ENCODE measurements around the gene RXRA.

Gene RXRA

GRCh38 chr9:134398756-134399155, 72.5 kb downstream of the RXRA start:
- no peak overlapping the region for H3K27ac ChIP-seq (ENCODE audit: low read length)
- no peaks in the 10 kb centered on the region for H3K27me3 ChIP-seq (ENCODE audit: control insufficient read depth in 1 of 2, insufficient read depth in 2 of 2, low read length in 2 of 2)
- H3K4me3 ChIP-seq (ENCODE audit: low read length in 2 of 2), result no peak overlapping the region
- peaks cover 69% of the 10 kb centered on the region for H3K4me1 ChIP-seq (ENCODE audit: control insufficient read depth, insufficient read depth, low read length)
- peaks cover 4% of the 10 kb centered on the region in 2 donors for H3K9me3 ChIP-seq (ENCODE audit: control insufficient read depth in 2 of 2, low read length in 2 of 2)
- H3K9ac ChIP-seq (ENCODE audit: low read length in 2 of 2), result no peak overlapping the region
- H3K36me3 ChIP-seq (ENCODE audit: control insufficient read depth in 2 of 2, insufficient read depth in 2 of 2, low read length in 2 of 2), result no peaks in the 10 kb centered on the region

- H3K27ac ChIP-seq (ENCODE audit: low read length), result no peak overlapping the region
- peaks cover 4% of the 10 kb centered on the region in 2 donors for H3K9me3 ChIP-seq (ENCODE audit: control insufficient read depth in 2 of 2, low read length in 2 of 2)
- H3K27me3 ChIP-seq (ENCODE audit: control insufficient read depth in 1 of 2, insufficient read depth in 2 of 2, low read length in 2 of 2), result no peaks in the 10 kb centered on the region
- no peak overlapping the region for H3K4me3 ChIP-seq (ENCODE audit: low read length in 2 of 2)
- H3K9ac ChIP-seq (ENCODE audit: low read length in 2 of 2), result no peak overlapping the region
- H3K36me3 ChIP-seq (ENCODE audit: control insufficient read depth in 2 of 2, insufficient read depth in 2 of 2, low read length in 2 of 2), result no peaks in the 10 kb centered on the region
- H3K4me1 ChIP-seq (ENCODE audit: control insufficient read depth, insufficient read depth, low read length), result peaks cover 70% of the 10 kb centered on the region
Observed at GRCh38 chr9:134399435-134400056, 73.3 kb downstream of the RXRA start.

GRCh38 chr9:134400283-134400682, 74.0 kb downstream of the RXRA start:
- Histone ChIP-seq H3K9ac (ENCODE audit: low read length in 2 of 2) (no peak overlapping the region), H3K4me1 (ENCODE audit: control insufficient read depth, insufficient read depth, low read length) (peaks cover 70% of the 10 kb centered on the region)

GRCh38 chr9:134401391-134401790, 75.1 kb downstream of the RXRA start:
- H3K4me1 ChIP-seq (ENCODE audit: control insufficient read depth, insufficient read depth, low read length), result peaks cover 70% of the 10 kb centered on the region
- peaks cover 4% of the 10 kb centered on the region in 2 donors for H3K9me3 ChIP-seq (ENCODE audit: control insufficient read depth in 2 of 2, low read length in 2 of 2)
- H3K9ac ChIP-seq (ENCODE audit: low read length in 2 of 2), result no peak overlapping the region
- no peaks in the 10 kb centered on the region for H3K36me3 ChIP-seq (ENCODE audit: control insufficient read depth in 2 of 2, insufficient read depth in 2 of 2, low read length in 2 of 2)
- H3K4me3 ChIP-seq (ENCODE audit: low read length in 2 of 2), result no peak overlapping the region
- no peak overlapping the region for H3K27ac ChIP-seq (ENCODE audit: low read length)
- no peaks in the 10 kb centered on the region for H3K27me3 ChIP-seq (ENCODE audit: control insufficient read depth in 1 of 2, insufficient read depth in 2 of 2, low read length in 2 of 2)

More at GRCh38 chr9:134400283-134400682, 74.0 kb downstream of the RXRA start:
- Histone ChIP-seq H3K27ac (ENCODE audit: low read length) (no peak overlapping the region), H3K36me3 (ENCODE audit: control insufficient read depth in 2 of 2, insufficient read depth in 2 of 2, low read length in 2 of 2) (no peaks in the 10 kb centered on the region), H3K4me3 (ENCODE audit: low read length in 2 of 2) (no peak overlapping the region), H3K27me3 (ENCODE audit: control insufficient read depth in 1 of 2, insufficient read depth in 2 of 2, low read length in 2 of 2) (no peaks in the 10 kb centered on the region), H3K9me3 (ENCODE audit: control insufficient read depth in 2 of 2, low read length in 2 of 2) (peaks cover 4% of the 10 kb centered on the region in 2 donors)

GRCh38 chr9:134402182-134402581, 75.9 kb downstream of the RXRA start:
- Histone ChIP-seq H3K27me3 (ENCODE audit: control insufficient read depth in 1 of 2, insufficient read depth in 2 of 2, low read length in 2 of 2) (no peaks in the 10 kb centered on the region), H3K4me3 (ENCODE audit: low read length in 2 of 2) (no peak overlapping the region), H3K4me1 (ENCODE audit: control insufficient read depth, insufficient read depth, low read length) (peaks cover 70% of the 10 kb centered on the region), H3K9ac (ENCODE audit: low read length in 2 of 2) (no peak overlapping the region), H3K27ac (ENCODE audit: low read length) (no peak overlapping the region), H3K9me3 (ENCODE audit: control insufficient read depth in 2 of 2, low read length in 2 of 2) (peaks cover 4% of the 10 kb centered on the region in 2 donors), H3K36me3 (ENCODE audit: control insufficient read depth in 2 of 2, insufficient read depth in 2 of 2, low read length in 2 of 2) (no peaks in the 10 kb centered on the region)

GRCh38 chr9:134403292-134403681, 77.0 kb downstream of the RXRA start:
- peak overlapping the region in 1 of 2 donors; percentile 0 for H3K9ac ChIP-seq (ENCODE audit: low read length in 2 of 2)
- H3K9me3 ChIP-seq (ENCODE audit: control insufficient read depth in 2 of 2, low read length in 2 of 2), result peaks cover 4% of the 10 kb centered on the region in 2 donors
- no peaks in the 10 kb centered on the region for H3K36me3 ChIP-seq (ENCODE audit: control insufficient read depth in 2 of 2, insufficient read depth in 2 of 2, low read length in 2 of 2)
- no peaks in the 10 kb centered on the region for H3K27me3 ChIP-seq (ENCODE audit: control insufficient read depth in 1 of 2, insufficient read depth in 2 of 2, low read length in 2 of 2)
- peaks cover 80% of the 10 kb centered on the region for H3K4me1 ChIP-seq (ENCODE audit: control insufficient read depth, insufficient read depth, low read length)
- peak overlapping the region in 1 of 2 donors; percentile 35 for H3K4me3 ChIP-seq (ENCODE audit: low read length in 2 of 2)
- H3K27ac ChIP-seq (ENCODE audit: low read length), result peak overlapping the region; percentile 37

- Histone ChIP-seq H3K4me1 (ENCODE audit: control insufficient read depth, insufficient read depth, low read length) (peaks cover 80% of the 10 kb centered on the region), H3K9ac (ENCODE audit: low read length in 2 of 2) (no peak overlapping the region), H3K36me3 (ENCODE audit: control insufficient read depth in 2 of 2, insufficient read depth in 2 of 2, low read length in 2 of 2) (no peaks in the 10 kb centered on the region), H3K4me3 (ENCODE audit: low read length in 2 of 2) (peak overlapping the region in 1 of 2 donors; percentile 44), H3K27ac (ENCODE audit: low read length) (peak overlapping the region; percentile 37), H3K27me3 (ENCODE audit: control insufficient read depth in 1 of 2, insufficient read depth in 2 of 2, low read length in 2 of 2) (no peaks in the 10 kb centered on the region), H3K9me3 (ENCODE audit: control insufficient read depth in 2 of 2, low read length in 2 of 2) (peaks cover 4% of the 10 kb centered on the region in 2 donors)
Observed at GRCh38 chr9:134403682-134404301, 77.5 kb downstream of the RXRA start.

- Histone ChIP-seq H3K27ac (ENCODE audit: low read length) (peak overlapping the region; percentile 37), H3K4me3 (ENCODE audit: low read length in 2 of 2) (peak overlapping the region in 1 of 2 donors; percentile 44), H3K4me1 (ENCODE audit: control insufficient read depth, insufficient read depth, low read length) (peaks cover 84% of the 10 kb centered on the region), H3K9ac (ENCODE audit: low read length in 2 of 2) (no peak overlapping the region), H3K27me3 (ENCODE audit: control insufficient read depth in 1 of 2, insufficient read depth in 2 of 2, low read length in 2 of 2) (no peaks in the 10 kb centered on the region), H3K36me3 (ENCODE audit: control insufficient read depth in 2 of 2, insufficient read depth in 2 of 2, low read length in 2 of 2) (peaks cover 0 to 2% of the 10 kb centered on the region in 2 donors), H3K9me3 (ENCODE audit: control insufficient read depth in 2 of 2, low read length in 2 of 2) (no peaks in the 10 kb centered on the region)
Observed at GRCh38 chr9:134404376-134405358, 78.4 kb downstream of the RXRA start.

- Histone ChIP-seq H3K36me3 (ENCODE audit: control insufficient read depth in 2 of 2, insufficient read depth in 2 of 2, low read length in 2 of 2) (peaks cover 3 to 4% of the 10 kb centered on the region in 2 donors), H3K9me3 (ENCODE audit: control insufficient read depth in 2 of 2, low read length in 2 of 2) (no peaks in the 10 kb centered on the region), H3K9ac (ENCODE audit: low read length in 2 of 2) (peak overlapping the region in 1 of 2 donors; percentile 1), H3K27me3 (ENCODE audit: control insufficient read depth in 1 of 2, insufficient read depth in 2 of 2, low read length in 2 of 2) (no peaks in the 10 kb centered on the region), H3K4me1 (ENCODE audit: control insufficient read depth, insufficient read depth, low read length) (peaks cover 85% of the 10 kb centered on the region), H3K27ac (ENCODE audit: low read length) (peak overlapping the region; percentile 24), H3K4me3 (ENCODE audit: low read length in 2 of 2) (peak overlapping the region in 1 of 2 donors; percentile 15)
Observed at GRCh38 chr9:134405527-134405926, 79.3 kb downstream of the RXRA start.

- Histone ChIP-seq H3K4me3 (ENCODE audit: low read length in 2 of 2) (peak overlapping the region; percentile 68 to 69), H3K36me3 (ENCODE audit: control insufficient read depth in 2 of 2, insufficient read depth in 2 of 2, low read length in 2 of 2) (peaks cover 3 to 4% of the 10 kb centered on the region in 2 donors), H3K9ac (ENCODE audit: low read length in 2 of 2) (peak overlapping the region; percentile 28 to 42), H3K27me3 (ENCODE audit: control insufficient read depth in 1 of 2, insufficient read depth in 2 of 2, low read length in 2 of 2) (no peaks in the 10 kb centered on the region), H3K9me3 (ENCODE audit: control insufficient read depth in 2 of 2, low read length in 2 of 2) (no peaks in the 10 kb centered on the region), H3K4me1 (ENCODE audit: control insufficient read depth, insufficient read depth, low read length) (peaks cover 91% of the 10 kb centered on the region), H3K27ac (ENCODE audit: low read length) (peak overlapping the region; percentile 24)
Observed at GRCh38 chr9:134406366-134407120, 80.3 kb downstream of the RXRA start.
